Head of caudate nucleus (tissue), 42 donors: Measurements from ENCODE around the gene CHRNG.

Experiments
- DNase-seq, 42 donors: peaks; one replicate each; pipeline versions ENCODE4 v3.0.0 to v3.0.0-alpha.2; 2020 to 2021; ENCODE audit warnings: mixed read lengths in 7 of 42
- intact Hi-C: fragments of 100-400 bp; cut with DNase I; formaldehyde crosslinking; loops from one replicate; pipeline ENCODE4 v1.15.0; 2022

CHRNG gene

DNA sequence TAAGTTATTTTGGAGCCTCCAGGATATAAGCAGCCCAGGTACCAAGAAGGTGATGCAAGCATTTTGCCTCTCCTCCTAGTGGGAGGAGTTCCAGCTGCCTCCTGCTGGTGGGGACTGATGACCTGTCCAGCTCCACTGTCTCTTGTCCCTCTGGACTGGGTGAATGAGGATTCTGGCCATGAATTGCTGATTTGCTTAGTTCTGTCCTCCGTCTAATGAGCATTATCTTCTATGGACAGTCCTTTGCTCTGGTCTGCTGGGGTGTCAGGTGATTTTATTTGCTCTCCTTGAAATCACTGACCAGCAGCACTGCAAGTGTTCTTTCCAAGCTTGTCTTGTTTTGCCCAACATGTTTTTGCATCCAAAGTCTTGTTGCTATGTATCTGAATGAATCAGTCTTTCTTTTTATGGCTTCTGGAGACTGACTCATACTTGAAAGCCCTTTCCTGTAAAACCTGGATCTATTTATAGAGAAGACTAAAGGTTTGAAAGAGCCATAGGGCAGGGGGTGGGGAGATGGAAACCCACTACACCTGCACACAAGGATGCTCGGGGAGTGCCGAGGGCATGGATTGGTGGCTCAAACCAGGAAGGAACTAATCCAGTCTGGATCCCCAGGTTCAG is 53.4 kb downstream of the CHRNG start:
- DNase-seq = peak in 4 of 42 donors; percentile 23 to 49 (median 29)
- intact Hi-C loops = no loop called here

DNA sequence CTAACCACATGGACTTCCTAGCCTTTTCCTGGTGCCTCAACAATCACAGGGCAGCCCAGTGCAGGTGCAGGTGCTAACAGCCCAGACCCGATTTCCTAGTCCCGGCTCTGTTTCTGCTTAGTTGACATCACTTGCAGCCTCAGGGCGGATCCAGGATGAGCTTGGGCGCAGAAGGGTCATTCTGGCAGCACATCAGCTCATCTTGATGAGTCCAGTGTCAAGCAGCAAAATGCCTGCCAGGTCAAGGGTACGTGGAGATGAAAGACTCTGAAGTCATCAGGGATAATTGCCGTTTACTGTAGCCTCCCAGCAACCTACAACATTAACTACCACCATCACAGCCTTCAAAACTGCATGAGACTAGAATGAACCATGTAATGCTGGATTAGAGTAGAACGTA is 54.5 kb downstream of the CHRNG start:
- DNase-seq = no peak
- intact Hi-C loops = no loop called here
